ENCODE results near the gene UNC5C. TPM values are rescaled to one million over a fixed set of nuclear protein-coding genes. Genes with fewer than 3 reads are reported as not detected.

Gene UNC5C
- total and polyA plus RNA-seq, 2 of the 8 experiments (the other 6 are each of a cell fraction or from before 2014, with no cell fraction given): 0.30 to 1.3 TPM

DNA sequence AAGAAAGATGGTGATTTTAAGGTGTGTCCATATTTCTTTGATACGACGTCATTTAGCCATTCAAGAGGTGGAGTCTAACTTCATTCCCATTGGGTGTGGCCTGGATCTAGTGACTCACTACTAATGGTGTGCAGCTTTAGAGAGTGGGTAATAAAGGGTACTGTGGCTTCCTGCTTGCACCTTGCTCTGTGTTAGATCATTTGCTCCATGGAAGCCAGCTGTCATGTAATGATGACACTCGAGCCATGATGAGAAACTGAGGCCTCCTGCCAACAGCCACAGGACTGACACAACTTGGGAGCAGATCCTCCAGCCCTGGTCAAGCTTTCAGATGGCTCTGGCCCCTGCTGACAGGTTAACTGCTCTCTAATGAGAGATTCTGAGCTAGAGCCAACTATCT is 82.0 kb downstream of the UNC5C start:
- H2BK12ac ChIP-seq (ENCODE audit: low read depth, low read length): no peak overlapping the region
- H2AFZ ChIP-seq (ENCODE audit: low read length): 0 out of 2 replicates have a peak overlapping the region, but pooled peaks have one; percentile 2
- H3K27me3 ChIP-seq (replicated peaks in 1 of 4; ENCODE audit: control insufficient read depth in 3 of 4, extremely low read depth in 1 of 4, insufficient read depth in 3 of 4, low read length in 3 of 4): peaks cover 0 to 1% (median 0%) of the 10 kb centered on the region in 4 experiments; a peak in 1 of 7 replicates
- no peak overlapping the region for H3K14ac ChIP-seq (ENCODE audit: insufficient read length)
- no peaks in the 10 kb centered on the region for H3K4me1 ChIP-seq (replicated peaks in 1 of 4; ENCODE audit: control insufficient read depth in 3 of 4, insufficient read depth in 4 of 4, low read length in 3 of 4)
- no peak overlapping the region for H3K56ac ChIP-seq (replicated peaks; ENCODE audit: insufficient read length, low read depth, low read length)
- CTCF ChIA-PET (ENCODE audit: partially characterized antibody): interaction anchor here (1.2 kb wide), 2 partner anchors 9 to 43 kb away, joined by 3 read pairs; no protein-coding TSS in a partner anchor
- no peak overlapping the region for H2AK5ac ChIP-seq (ENCODE audit: low read depth, low read length)
- no peak overlapping the region for H3K9ac ChIP-seq (replicated peaks in 1 of 4; ENCODE audit: extremely low read depth in 1 of 4, low read depth in 3 of 4, low read length in 3 of 4)
- H3K9me3 ChIP-seq (ENCODE audit: insufficient read depth in 2 of 2, low read depth in 1 of 2, low read length in 1 of 2): no peaks in the 10 kb centered on the region
- DNase-seq (ENCODE audit: low read depth in 1 of 2, low spot score in 2 of 2): no peak
- no peaks in the 10 kb centered on the region for H3K36me3 ChIP-seq (ENCODE audit: control insufficient read depth in 2 of 4, insufficient read depth in 4 of 4, low read length in 3 of 4)
- no peak overlapping the region for H3K23ac ChIP-seq (ENCODE audit: insufficient read length)
- H3K18ac ChIP-seq (ENCODE audit: extremely low read depth, low read length): no peak overlapping the region
- H2BK20ac ChIP-seq (ENCODE audit: low read length): no peak overlapping the region
- 80% methylated on average over 3 of the region's 3 CpGs; no CpG with 5 or more reads in 1 of the 2 experiments for WGBS, 2 experiments (ENCODE audit: extremely low coverage in 1 of 2, insufficient coverage in 1 of 2, insufficient read length in 1 of 2, insufficient replicate concordance in 2 of 2, low coverage in 1 of 2, low lambda C conversion rate in 2 of 2, missing lambda C conversion rate in 1 of 2)
- no peak overlapping the region for H4K8ac ChIP-seq (ENCODE audit: extremely low read depth, insufficient read depth, low read length)
- H3K4ac ChIP-seq (replicated peaks; ENCODE audit: insufficient read length, low read depth, low read length): no peak overlapping the region
- H4K91ac ChIP-seq (replicated peaks; ENCODE audit: insufficient read length, low read length): no peak overlapping the region
- no peak overlapping the region for H3K4me3 ChIP-seq (ENCODE audit: extremely low read depth in 1 of 4, insufficient read depth in 2 of 4, low read depth in 3 of 4, low read length in 4 of 4)
- H3K27ac ChIP-seq (ENCODE audit: low read depth, low read length): no peak overlapping the region
- H2BK5ac ChIP-seq (ENCODE audit: low read depth, low read length): no peak overlapping the region
- FAIRE-seq: no peak
- H2BK15ac ChIP-seq (ENCODE audit: low read length): no peak overlapping the region
- H3K23me2 ChIP-seq (ENCODE audit: low read depth, low read length): no peaks in the 10 kb centered on the region
- POLR2A ChIA-PET (ENCODE audit: partially characterized antibody): no interaction called here
- H4K5ac ChIP-seq (ENCODE audit: insufficient read length, low read depth, low read length): no peak overlapping the region
- TF ChIP-seq EP300 (IDR thresholded peaks at IDR 0.05; ENCODE audit: borderline replicate concordance in 1 of 2, low read depth in 2 of 2, low read length in 2 of 2) (no peak), KDM1A (IDR thresholded peaks at IDR 0.05; ENCODE audit: borderline replicate concordance, low read length) (no peak), PHF8 (conservative IDR thresholded peaks at IDR 0.05; ENCODE audit: low read depth, low read length) (no peak), ZNF274 (IDR thresholded peaks at IDR 0.05; ENCODE audit: borderline replicate concordance, extremely low read depth, low read length) (no peak), SIRT6 (IDR thresholded peaks at IDR 0.05; ENCODE audit: low read length) (no peak), FOSL1 (IDR thresholded peaks at IDR 0.05; ENCODE audit: insufficient read depth, low read depth, low read length) (no peak), NANOG (IDR thresholded peaks at IDR 0.05; ENCODE audit: insufficient read depth, low read depth, low read length, poor library complexity, severe bottlenecking) (no peak), SP2 (IDR thresholded peaks at IDR 0.05; ENCODE audit: low read length) (no peak)
- no peaks in the 10 kb centered on the region for H3K79me2 ChIP-seq (ENCODE audit: control insufficient read depth in 1 of 2, insufficient read depth in 2 of 2, low read length in 2 of 2)
- no peak overlapping the region for H3K4me2 ChIP-seq (ENCODE audit: insufficient read depth in 1 of 2, low read depth in 2 of 2, low read length in 2 of 2)
- no peak overlapping the region for H2BK120ac ChIP-seq (replicated peaks; ENCODE audit: low read depth, low read length)
- H4K20me1 ChIP-seq (replicated peaks in 1 of 2; ENCODE audit: control insufficient read depth in 1 of 2, insufficient read depth in 2 of 2, low read length in 2 of 2): no peaks in the 10 kb centered on the region
- H3K79me1 ChIP-seq (ENCODE audit: low read depth, low read length): no peaks in the 10 kb centered on the region
